ENCODE measurements around the gene TUBB. TPM values are rescaled to one million over a fixed set of nuclear protein-coding genes. Genes with fewer than 3 reads are reported as not detected.

TUBB gene
- total and polyA plus RNA-seq, 4 donors, result 99.5 to 324 (median 227) TPM

DNA sequence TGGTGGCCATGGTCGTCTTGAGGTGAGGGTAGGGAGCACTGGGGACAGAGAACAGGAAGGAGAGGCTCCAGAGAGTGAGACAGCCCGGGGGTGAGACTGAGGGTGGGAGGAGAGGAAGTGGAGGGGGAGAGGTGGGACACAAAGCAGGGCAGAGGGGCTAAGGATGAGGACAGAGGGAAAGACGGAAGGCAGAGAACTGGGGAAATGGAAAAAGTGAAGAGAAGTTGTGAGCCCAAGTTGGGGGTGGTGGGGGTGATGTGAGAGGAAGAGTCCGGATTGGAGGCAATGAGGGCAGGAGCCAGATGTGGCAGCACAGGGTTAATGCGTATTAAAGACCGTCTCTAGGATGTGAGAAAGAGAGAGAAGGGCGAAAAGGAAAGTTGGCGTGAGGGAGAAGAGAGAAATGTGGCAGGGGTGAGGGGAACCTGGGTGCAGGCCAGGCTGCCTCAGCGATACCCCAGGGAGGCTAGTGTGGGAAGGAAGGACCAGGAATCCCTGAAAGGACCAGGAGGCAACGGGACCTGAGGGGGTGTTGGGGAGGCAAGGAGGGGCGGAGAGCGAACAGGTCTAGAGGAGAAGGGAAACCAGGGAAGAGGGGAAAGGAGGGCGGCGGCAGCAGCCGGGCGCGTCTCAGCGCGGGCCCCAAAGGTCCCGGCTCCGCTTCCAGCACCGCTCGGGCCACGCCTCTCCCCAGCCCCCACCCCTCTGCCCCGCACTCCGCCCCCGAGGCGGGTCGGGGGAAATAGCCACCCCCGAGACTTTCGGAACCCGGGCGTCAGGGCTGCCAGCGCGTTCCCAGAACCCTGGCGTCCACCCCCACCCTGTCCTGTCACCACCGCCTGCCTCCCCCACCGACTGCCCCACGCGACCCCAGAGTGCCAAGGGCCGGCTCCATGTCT is 33.9 kb upstream of the TUBB start, which contains the start of gene PPP1R18:
PPP1R18 (minus strand) TSS at position 637 of the 899 bp plus-strand sequence; CDS start at position 10, 627 bp downstream.
- ATAC-seq (ENCODE audit: low FRiP score), result peak; percentile 78
- H3K4me3 ChIP-seq (ENCODE audit: low read length in 2 of 2), result peak within 1 kb of the TSS; percentile 72 to 82
- H3K9me3 ChIP-seq (ENCODE audit: control insufficient read depth, low read length), result no peaks in the 10 kb centered on the region
- H3K36me3 ChIP-seq (ENCODE audit: control insufficient read depth in 1 of 2, insufficient read depth in 2 of 2, low read length in 1 of 2), result no peaks in the 10 kb centered on the region
- peak within 1 kb of the TSS; percentile 80 to 94 for H3K27ac ChIP-seq (ENCODE audit: low read depth in 1 of 2, low read length in 2 of 2)
- peak; percentile 95 to 96 for DNase-seq
- 1% methylated on average over 27 to 41 of the region's 41 CpGs for WGBS, 2 donors
- H3K4me1 ChIP-seq (ENCODE audit: control insufficient read depth in 1 of 2, insufficient read depth in 2 of 2, low read length in 2 of 2), result no peaks in the 10 kb centered on the region
- intact Hi-C loops (cut with DNase I), result loop anchor here (2.0 kb wide), 2 partner anchors 35 to 69 kb away; partner anchors contain the start of genes MRPS18B (in 1 of the 2), PPP1R10 (in 1 of the 2) and TUBB (in 1 of the 2)
- no peaks in the 10 kb centered on the region for H3K27me3 ChIP-seq (ENCODE audit: control insufficient read depth in 1 of 2, insufficient read depth in 2 of 2, low read length in 1 of 2)

DNA sequence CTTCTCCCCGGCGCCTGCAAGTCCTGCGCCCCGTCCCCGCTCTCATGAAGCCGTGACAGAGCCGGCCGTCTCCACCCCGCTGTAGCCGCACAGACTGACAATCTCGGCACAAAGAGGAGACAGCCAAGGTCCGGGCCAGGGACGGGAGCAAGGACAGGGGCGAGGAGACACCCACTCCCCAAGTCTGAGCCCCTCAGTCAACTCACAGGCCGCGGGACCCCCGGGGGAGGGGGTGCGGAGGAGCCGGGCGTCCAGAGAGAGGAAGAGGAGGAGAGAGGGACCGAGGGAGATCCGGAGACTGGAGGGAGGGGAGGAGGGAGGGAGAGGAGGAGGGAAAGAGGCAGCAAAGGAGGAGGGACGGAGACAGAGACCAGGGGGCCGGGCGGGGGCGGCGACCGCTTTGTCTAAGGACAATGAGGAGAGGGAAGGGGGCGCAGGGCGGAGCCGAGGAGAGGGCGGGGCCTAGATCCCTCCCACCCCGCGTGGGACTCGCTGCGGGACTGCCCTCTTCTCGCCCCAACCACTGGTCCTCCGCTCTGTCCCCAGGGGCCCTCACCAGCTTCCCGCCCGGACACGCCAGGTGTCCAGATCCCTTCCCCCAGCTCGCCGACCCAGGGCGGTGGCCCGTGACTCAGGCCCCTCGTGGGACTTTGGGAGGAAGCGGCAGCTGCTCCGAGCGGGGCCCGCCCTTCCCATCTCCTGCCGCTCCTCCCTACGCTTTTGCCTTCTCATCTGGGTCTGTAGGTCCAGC is 33.1 kb upstream of the TUBB start:
- Histone ChIP-seq H3K4me3 (ENCODE audit: low read length in 2 of 2) (peak overlapping the region; percentile 72 to 82), H3K4me1 (ENCODE audit: control insufficient read depth in 1 of 2, insufficient read depth in 2 of 2, low read length in 2 of 2) (no peaks in the 10 kb centered on the region)
- 0 to 1% methylated on average over 35 to 52 of the region's 52 CpGs for WGBS, 2 donors

DNA sequence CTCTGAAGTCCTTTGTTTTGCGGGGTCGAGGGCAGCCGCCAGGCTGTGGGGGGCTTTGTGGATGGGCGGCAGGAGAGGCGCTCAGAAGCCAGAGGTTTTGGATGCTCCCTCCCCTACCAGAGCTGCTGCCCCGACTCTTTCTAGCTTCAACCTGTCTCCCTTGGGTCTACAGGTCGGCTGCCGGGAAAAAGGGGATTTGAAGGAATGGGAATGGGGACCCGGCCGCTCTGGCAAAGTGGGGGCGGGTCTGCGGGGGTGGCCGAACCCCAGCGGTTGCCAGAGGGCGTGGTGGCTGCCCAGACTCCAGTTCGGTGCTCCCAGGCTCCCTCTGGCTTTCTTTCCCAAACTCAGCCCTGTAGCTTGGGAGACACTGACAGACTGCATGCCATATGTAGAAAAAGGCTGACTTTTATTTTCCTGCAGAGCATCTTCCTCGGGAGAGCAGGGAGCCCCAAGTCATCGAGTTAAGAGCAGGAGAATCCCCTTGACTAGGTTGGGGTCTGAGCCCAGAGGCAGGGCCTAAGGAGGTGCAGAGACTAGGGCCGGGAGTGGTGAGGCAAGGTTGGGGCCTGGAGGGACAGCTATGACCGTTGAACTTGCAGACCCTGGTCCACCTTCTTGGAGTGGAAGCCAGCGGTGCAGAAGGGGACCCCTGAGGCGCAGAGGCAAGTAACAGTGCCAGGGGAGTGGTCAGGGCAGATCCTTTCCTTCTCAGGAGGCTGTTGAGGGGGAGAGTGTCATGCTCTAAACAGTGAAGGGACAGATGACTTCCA is 32.3 kb upstream of the TUBB start:
- H3K27ac ChIP-seq (ENCODE audit: low read depth in 1 of 2, low read length in 2 of 2), result peak overlapping the region in 1 of 2 donors; percentile 80
- peak overlapping the region; percentile 11 to 82 for H3K4me3 ChIP-seq (ENCODE audit: low read length in 2 of 2)
- no peaks in the 10 kb centered on the region for H3K4me1 ChIP-seq (ENCODE audit: control insufficient read depth in 1 of 2, insufficient read depth in 2 of 2, low read length in 2 of 2)
- ATAC-seq (ENCODE audit: low FRiP score) (no peak), DNase-seq (peak; percentile 75 to 83)
- H3K36me3 ChIP-seq (ENCODE audit: control insufficient read depth in 1 of 2, insufficient read depth in 2 of 2, low read length in 1 of 2), result no peaks in the 10 kb centered on the region
- intact Hi-C loops (cut with DNase I), result loop anchor here (1.0 to 2.0 kb wide), 3 partner anchors 29 to 71 kb away; partner anchors contain the start of genes MDC1 (in 1 of the 2), MRPS18B (in 1 of the 2), PPP1R10 (in 1 of the 2) and TUBB (in 1 of the 2)
- H3K9me3 ChIP-seq (ENCODE audit: control insufficient read depth, low read length), result no peaks in the 10 kb centered on the region
- no peaks in the 10 kb centered on the region for H3K27me3 ChIP-seq (ENCODE audit: control insufficient read depth in 1 of 2, insufficient read depth in 2 of 2, low read length in 1 of 2)
- WGBS, 2 donors, result 8 to 10% methylated on average over 22 of the region's 22 CpGs

More for the DNA sequence above, 33.1 kb upstream of the TUBB start:
- Histone ChIP-seq H3K27me3 (ENCODE audit: control insufficient read depth in 1 of 2, insufficient read depth in 2 of 2, low read length in 1 of 2) (no peaks in the 10 kb centered on the region), H3K36me3 (ENCODE audit: control insufficient read depth in 1 of 2, insufficient read depth in 2 of 2, low read length in 1 of 2) (no peaks in the 10 kb centered on the region), H3K27ac (ENCODE audit: low read depth in 1 of 2, low read length in 2 of 2) (peak overlapping the region; percentile 24 to 94), H3K9me3 (ENCODE audit: control insufficient read depth, low read length) (no peaks in the 10 kb centered on the region)
- intact Hi-C loops (cut with DNase I), result loop anchor here (1.0 to 2.0 kb wide), 3 partner anchors 30 to 70 kb away; partner anchors contain the start of genes MDC1 (in 1 of the 2), MRPS18B (in 1 of the 2), PPP1R10 (in 1 of the 2) and TUBB (in 1 of the 2)
- DNase-seq (peak; percentile 98 to 99), ATAC-seq (ENCODE audit: low FRiP score) (peak; percentile 84)

DNA sequence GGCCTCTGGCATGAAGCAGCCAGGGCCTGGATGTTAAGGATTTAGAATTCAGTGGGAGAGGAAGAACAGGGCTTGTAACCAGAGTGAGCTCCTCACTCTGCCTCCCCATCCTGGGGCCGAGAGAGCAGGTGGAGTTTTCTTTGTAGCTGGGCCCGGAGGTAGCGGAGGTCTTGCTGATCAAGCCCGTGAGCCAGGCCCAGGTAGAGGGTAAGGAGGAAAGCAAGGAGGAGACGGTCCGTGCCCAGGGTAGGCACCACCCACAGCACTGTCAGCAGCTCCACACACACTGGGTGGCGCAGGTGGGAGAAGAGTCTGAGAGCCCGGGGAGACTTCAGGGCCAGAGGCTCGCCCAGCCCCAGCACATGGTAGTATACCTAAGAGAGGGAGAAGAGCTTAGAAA is 31.6 kb upstream of the TUBB start:
- intact Hi-C loops (cut with DNase I), result no loop called here
- Histone ChIP-seq H3K9me3 (ENCODE audit: control insufficient read depth, low read length) (no peaks in the 10 kb centered on the region), H3K36me3 (ENCODE audit: control insufficient read depth in 1 of 2, insufficient read depth in 2 of 2, low read length in 1 of 2) (no peaks in the 10 kb centered on the region), H3K27me3 (ENCODE audit: control insufficient read depth in 1 of 2, insufficient read depth in 2 of 2, low read length in 1 of 2) (no peaks in the 10 kb centered on the region), H3K4me1 (ENCODE audit: control insufficient read depth in 1 of 2, insufficient read depth in 2 of 2, low read length in 2 of 2) (no peaks in the 10 kb centered on the region), H3K27ac (ENCODE audit: low read depth in 1 of 2, low read length in 2 of 2) (peak overlapping the region in 1 of 2 donors; percentile 49), H3K4me3 (ENCODE audit: low read length in 2 of 2) (no peak overlapping the region)
- ATAC-seq (ENCODE audit: low FRiP score) (no peak), DNase-seq (peak; percentile 39 to 45)
- 80 to 87% methylated on average over 9 of the region's 9 CpGs for WGBS, 2 donors

DNA sequence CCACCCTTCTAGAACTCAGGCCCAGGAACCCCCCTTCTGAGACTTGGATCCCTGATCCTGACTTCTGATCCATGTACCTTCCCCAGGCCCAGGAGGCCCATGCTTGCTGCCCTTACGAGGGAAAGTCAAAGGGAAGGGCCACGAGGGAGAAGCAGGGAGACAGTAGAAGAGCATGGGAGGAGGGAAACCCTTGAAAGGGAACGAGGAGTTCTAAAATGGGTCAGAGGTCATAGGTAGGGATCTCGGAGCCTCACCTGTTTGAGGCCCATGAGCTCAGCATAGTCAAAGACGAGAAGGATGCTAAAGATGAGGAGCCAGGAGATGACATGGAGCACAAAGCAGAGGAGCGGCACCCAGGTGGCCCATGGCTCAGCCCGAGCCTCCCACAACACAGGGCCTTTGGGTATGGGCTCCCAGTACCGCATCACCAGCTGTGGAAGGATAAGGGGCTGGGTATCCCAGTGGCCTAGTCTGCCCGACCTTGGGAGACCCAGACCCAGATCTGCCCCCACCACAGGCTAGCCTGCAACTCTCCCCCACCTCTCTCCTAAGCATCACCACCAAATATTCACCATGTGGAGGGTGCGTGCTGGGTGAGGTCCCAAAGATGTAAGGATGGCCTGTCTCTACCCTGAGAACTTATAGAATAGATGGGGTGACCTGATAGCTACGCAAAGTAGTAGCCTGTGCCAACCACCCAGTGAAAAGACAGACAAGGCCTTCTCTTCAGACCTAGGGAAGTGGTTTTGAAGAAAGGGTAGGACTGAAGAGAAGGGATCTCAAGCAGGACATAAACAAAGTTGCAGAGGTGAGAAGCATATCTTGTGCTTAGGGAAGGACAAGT is 30.9 kb upstream of the TUBB start:
- DNase-seq (peak; percentile 39 to 60), ATAC-seq (ENCODE audit: low FRiP score) (no peak)
- no peaks in the 10 kb centered on the region for H3K27me3 ChIP-seq (ENCODE audit: control insufficient read depth in 1 of 2, insufficient read depth in 2 of 2, low read length in 1 of 2)
- H3K4me3 ChIP-seq (ENCODE audit: low read length in 2 of 2), result no peak overlapping the region
- no peaks in the 10 kb centered on the region for H3K36me3 ChIP-seq (ENCODE audit: control insufficient read depth in 1 of 2, insufficient read depth in 2 of 2, low read length in 1 of 2)
- WGBS, 2 donors, result 86 to 87% methylated on average over 11 of the region's 11 CpGs
- H3K27ac ChIP-seq (ENCODE audit: low read depth in 1 of 2, low read length in 2 of 2), result peak overlapping the region in 1 of 2 donors; percentile 0
- intact Hi-C loops (cut with DNase I), result no loop called here
- no peaks in the 10 kb centered on the region for H3K4me1 ChIP-seq (ENCODE audit: control insufficient read depth in 1 of 2, insufficient read depth in 2 of 2, low read length in 2 of 2)
- H3K9me3 ChIP-seq (ENCODE audit: control insufficient read depth, low read length), result no peaks in the 10 kb centered on the region

DNA sequence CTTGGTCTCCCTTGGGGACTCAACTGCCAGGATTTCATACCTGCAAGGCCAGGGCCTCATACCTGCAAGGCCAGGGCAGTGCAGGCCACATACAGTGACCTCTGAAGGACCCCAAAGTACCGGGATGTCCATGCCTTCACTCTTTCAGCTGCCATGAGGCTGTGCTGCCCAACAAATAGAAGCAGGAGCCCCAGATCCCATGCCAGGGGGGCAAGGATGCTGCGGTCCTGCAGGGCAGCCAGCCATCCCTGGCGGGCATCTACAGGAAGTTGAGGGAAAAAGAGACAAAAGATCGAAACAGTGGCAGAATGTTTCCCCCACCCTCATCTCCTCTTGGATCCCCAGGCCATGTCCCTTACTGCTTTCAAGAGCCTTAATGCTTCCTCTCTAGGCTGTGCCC is 30.2 kb upstream of the TUBB start:
- Histone ChIP-seq H3K36me3 (ENCODE audit: control insufficient read depth in 1 of 2, insufficient read depth in 2 of 2, low read length in 1 of 2) (no peaks in the 10 kb centered on the region), H3K9me3 (ENCODE audit: control insufficient read depth, low read length) (no peaks in the 10 kb centered on the region), H3K27ac (ENCODE audit: low read depth in 1 of 2, low read length in 2 of 2) (peak overlapping the region in 1 of 2 donors; percentile 93), H3K4me3 (ENCODE audit: low read length in 2 of 2) (no peak overlapping the region), H3K27me3 (ENCODE audit: control insufficient read depth in 1 of 2, insufficient read depth in 2 of 2, low read length in 1 of 2) (no peaks in the 10 kb centered on the region), H3K4me1 (ENCODE audit: control insufficient read depth in 1 of 2, insufficient read depth in 2 of 2, low read length in 2 of 2) (no peaks in the 10 kb centered on the region)
- ATAC-seq (ENCODE audit: low FRiP score) (no peak), DNase-seq (peak; percentile 40 to 69)
- 16 to 21% methylated on average over 4 of the region's 4 CpGs for WGBS, 2 donors
- intact Hi-C loops (cut with DNase I), result no loop called here

DNA sequence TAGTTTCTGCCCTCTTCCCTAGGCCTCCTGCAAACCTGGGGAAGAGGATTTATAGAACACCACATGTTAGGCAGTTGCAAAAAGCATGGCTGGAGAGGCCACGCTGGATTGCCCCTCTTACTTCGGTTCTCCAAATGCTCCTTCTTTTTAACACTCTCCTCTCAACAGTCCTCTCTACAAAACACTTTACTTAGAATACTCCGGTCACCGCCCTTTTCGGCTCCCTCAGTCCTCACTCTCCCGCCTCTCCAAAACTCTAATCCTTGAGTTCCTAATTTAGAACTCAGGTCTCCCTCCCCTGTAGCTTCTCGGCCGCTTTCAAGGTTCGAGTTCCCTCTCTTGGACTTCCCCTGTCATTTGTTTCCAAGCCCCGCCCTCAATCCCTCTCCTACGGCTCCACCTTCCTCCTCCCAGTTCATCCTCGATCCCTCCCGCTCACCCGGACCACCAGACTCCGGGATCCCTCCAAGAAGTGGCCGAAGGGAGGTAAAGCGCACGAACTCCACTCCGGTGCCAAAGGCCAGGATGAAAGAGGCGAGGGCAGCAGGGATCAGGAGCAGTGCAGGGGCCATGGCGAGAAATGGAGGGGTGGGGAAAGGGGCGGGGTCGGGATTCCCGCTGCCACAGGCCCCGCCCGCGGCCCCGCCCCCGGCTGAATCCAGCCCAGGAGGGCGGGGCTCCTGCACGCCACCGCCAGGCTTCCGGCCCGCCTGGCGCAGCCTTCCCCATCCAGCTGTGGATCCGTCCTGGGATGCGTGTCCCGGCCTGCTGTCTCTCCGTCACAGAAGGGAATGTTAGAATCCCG is 29.5 kb upstream of the TUBB start, which contains the start of gene NRM:
NRM (minus strand) TSS at position 582 of the 805 bp plus-strand sequence; CDS start at position 572, 10 bp downstream.
- WGBS, 2 donors, result 0 to 1% methylated on average over 40 of the region's 40 CpGs
- H3K36me3 ChIP-seq (ENCODE audit: control insufficient read depth in 1 of 2, insufficient read depth in 2 of 2, low read length in 1 of 2), result no peaks in the 10 kb centered on the region
- intact Hi-C loops (cut with DNase I), result no loop called here
- H3K9me3 ChIP-seq (ENCODE audit: control insufficient read depth, low read length), result no peaks in the 10 kb centered on the region
- H3K27ac ChIP-seq (ENCODE audit: low read depth in 1 of 2, low read length in 2 of 2), result peak within 1 kb of the TSS in 1 of 2 donors; percentile 93
- no peaks in the 10 kb centered on the region for H3K27me3 ChIP-seq (ENCODE audit: control insufficient read depth in 1 of 2, insufficient read depth in 2 of 2, low read length in 1 of 2)
- peak within 1 kb of the TSS; percentile 50 to 69 for H3K4me3 ChIP-seq (ENCODE audit: low read length in 2 of 2)
- H3K4me1 ChIP-seq (ENCODE audit: control insufficient read depth in 1 of 2, insufficient read depth in 2 of 2, low read length in 2 of 2), result no peaks in the 10 kb centered on the region
- ATAC-seq (ENCODE audit: low FRiP score) (peak; percentile 76), DNase-seq (peak; percentile 91 to 95)

Measured in aorta (tissue), 5 donors.